Brain microvascular endothelial cell (primary cell): ENCODE data around the gene PSMG4.

Experiments
- DNase-seq: peaks from one replicate; pipeline ENCODE4 v3.0.0-alpha.2; 2020
- H3K27ac ChIP-seq: fragments of 250-450 bp; sonication (Bioruptor Pico); 2 replicates; pipeline ENCODE4 v1.5.1; 2020; ENCODE audit warnings: mild to moderate bottlenecking, moderate library complexity
- H3K27me3 ChIP-seq: fragments of 250-450 bp; sonication (Bioruptor Pico); replicated peaks from 2 replicates; pipeline ENCODE4 v1.5.1; 2020; ENCODE audit warnings: mild to moderate bottlenecking
- H3K36me3 ChIP-seq: fragments of 250-450 bp; sonication (Bioruptor Pico); replicated peaks from 2 replicates; pipeline ENCODE4 v1.5.1; 2020; ENCODE audit warnings: mild to moderate bottlenecking
- H3K4me3 ChIP-seq: 2 replicates; pipeline ENCODE4 v1.5.1; 2011; ENCODE audit warnings: low read depth, mild to moderate bottlenecking, control low read depth, low read length, moderate library complexity
- in situ Hi-C: cut with HindIII; loops from 2 replicates; pipeline ENCODE4 v1.10.0; 2017; ENCODE audit warnings: low sequenced_read_pairs, low pct_ligation_motif_present
- TF ChIP-seq, protein P1 (sequence below): IDR thresholded peaks from 2 replicates; pipeline ENCODE4 v1.5.1; 2011; ENCODE audit warnings: low read depth, mild to moderate bottlenecking, moderate library complexity, low read length, control low read depth, inconsistent platforms; ENCODE audit errors: missing control alignments

Gene PSMG4

GRCh38 chr6:3222506-3223038, 36.2 kb upstream of the PSMG4 start:
- no peaks in the 10 kb centered on the region for H3K36me3 ChIP-seq
- TF ChIP-seq, protein P1, sequence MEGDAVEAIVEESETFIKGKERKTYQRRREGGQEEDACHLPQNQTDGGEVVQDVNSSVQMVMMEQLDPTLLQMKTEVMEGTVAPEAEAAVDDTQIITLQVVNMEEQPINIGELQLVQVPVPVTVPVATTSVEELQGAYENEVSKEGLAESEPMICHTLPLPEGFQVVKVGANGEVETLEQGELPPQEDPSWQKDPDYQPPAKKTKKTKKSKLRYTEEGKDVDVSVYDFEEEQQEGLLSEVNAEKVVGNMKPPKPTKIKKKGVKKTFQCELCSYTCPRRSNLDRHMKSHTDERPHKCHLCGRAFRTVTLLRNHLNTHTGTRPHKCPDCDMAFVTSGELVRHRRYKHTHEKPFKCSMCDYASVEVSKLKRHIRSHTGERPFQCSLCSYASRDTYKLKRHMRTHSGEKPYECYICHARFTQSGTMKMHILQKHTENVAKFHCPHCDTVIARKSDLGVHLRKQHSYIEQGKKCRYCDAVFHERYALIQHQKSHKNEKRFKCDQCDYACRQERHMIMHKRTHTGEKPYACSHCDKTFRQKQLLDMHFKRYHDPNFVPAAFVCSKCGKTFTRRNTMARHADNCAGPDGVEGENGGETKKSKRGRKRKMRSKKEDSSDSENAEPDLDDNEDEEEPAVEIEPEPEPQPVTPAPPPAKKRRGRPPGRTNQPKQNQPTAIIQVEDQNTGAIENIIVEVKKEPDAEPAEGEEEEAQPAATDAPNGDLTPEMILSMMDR, result no peak
- DNase-seq, result no peak
- H3K4me3 ChIP-seq, result no peak overlapping the region
- in situ Hi-C loops, result no loop called here
- peaks cover 27% of the 10 kb centered on the region for H3K27me3 ChIP-seq
- no peak overlapping the region for H3K27ac ChIP-seq

DNA sequence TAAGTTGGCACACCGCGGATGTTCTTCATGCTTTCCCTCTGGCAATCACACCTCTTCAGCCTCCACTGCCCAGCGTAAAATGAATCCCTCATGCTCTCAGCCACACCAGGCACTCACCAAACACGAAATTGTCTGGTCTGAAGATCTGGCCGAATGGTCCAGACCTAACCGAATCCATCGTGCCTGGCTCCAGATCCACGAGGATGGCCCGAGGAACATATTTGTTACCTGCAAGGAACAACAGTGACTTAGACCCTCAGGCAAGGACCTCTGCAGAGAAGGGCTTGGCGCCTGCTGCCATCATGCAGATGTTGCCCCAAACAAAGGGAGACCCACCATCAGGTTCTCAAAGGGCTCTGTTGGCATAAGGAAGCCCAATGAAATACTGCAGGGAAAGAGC, 32.7 kb upstream of the PSMG4 start:
- Histone ChIP-seq H3K27me3 (peaks cover 46% of the 10 kb centered on the region), H3K27ac (no peak overlapping the region), H3K4me3 (no peak overlapping the region), H3K36me3 (no peaks in the 10 kb centered on the region)
- TF ChIP-seq, protein P1, result no peak
- no peak for DNase-seq
- in situ Hi-C loops, result no loop called here

- peaks cover 46% of the 10 kb centered on the region for H3K27me3 ChIP-seq
- no peaks in the 10 kb centered on the region for H3K36me3 ChIP-seq
- in situ Hi-C loops, result no loop called here
- H3K4me3 ChIP-seq, result peak overlapping the region; percentile 39
- TF ChIP-seq, protein P1, result no peak
- no peak overlapping the region for H3K27ac ChIP-seq
- no peak for DNase-seq
Measured at GRCh38 chr6:3226481-3227362, 32.0 kb upstream of the PSMG4 start.

DNA sequence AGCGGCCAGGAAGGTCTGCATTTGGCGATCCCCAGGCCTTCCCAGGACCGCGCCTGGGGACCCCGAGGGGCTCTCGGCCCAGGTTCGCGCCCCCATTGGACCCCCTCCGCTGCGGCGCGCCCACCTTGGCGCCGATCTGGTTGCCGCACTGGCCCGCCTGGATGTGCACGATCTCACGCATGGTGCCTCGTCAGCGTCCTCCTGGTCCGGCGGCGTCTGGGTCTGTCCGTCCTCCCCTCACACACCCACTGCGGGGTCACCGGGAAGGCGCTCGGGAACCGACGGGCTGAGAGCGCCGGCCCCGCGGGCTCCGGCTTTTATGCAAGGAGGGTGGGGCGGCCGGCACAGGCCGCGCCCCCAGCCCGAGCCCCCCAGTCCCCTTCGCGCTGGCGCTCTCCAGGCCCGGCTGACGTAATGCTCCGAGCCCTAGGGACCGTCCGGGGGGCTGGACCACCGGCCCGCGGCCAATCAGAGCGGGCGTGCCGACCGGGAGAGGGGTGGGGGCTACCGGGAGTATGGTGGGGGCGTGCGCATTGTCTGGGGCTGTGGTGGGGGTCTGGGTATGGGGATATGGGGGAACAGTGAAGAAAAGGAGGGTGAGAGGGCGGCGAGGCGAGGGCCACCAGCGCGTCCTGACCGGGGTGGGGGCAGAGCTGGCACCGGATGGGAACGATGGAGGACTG, 31.2 kb upstream of the PSMG4 start, which contains the start of gene TUBB2B:
Gene TUBB2B, minus strand, starts transcription at position 291 of the 683 bp plus-strand sequence. Its CDS starts 110 bp downstream, at position 181.
- no peaks in the 10 kb centered on the region for H3K36me3 ChIP-seq
- TF ChIP-seq, protein P1, result no peak
- no peak within 1 kb of the TSS for H3K27ac ChIP-seq
- H3K4me3 ChIP-seq, result peak within 1 kb of the TSS; percentile 39
- DNase-seq, result no peak
- H3K27me3 ChIP-seq, result peaks cover 53% of the 10 kb centered on the region
- in situ Hi-C loops, result no loop called here

DNA sequence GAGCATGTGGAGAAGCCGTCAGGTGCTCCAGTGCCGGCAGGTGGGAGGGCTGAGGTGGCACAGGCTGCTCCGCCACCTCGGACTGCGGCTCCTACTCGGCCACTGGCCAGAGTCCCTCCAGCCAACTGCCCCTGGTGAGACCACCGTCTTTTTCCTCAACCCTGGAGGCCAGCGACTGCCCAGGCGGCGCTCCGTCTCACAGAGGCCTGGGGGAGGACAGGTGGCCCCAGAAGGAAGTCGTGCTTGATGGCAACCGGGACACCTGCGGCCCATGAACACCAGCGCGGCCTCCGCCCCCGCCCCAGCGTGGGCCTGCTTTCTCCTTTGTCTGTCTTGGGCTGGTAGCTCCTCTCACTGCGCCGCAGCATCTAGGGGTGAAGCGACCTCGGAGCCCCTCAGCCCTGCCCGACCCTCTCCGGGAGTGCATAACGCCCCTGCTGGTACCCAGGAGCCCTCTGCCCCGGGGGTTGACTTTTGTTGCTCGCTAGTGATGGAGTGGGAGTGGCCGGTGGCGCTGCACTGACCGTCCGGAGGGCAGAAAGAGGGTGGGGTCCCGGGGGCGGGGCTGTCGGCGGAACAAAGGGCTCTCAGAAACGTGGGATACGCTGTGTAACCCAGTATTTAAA, 30.6 kb upstream of the PSMG4 start:
- Histone ChIP-seq H3K27ac (no peak overlapping the region), H3K27me3 (peaks cover 56% of the 10 kb centered on the region), H3K36me3 (no peaks in the 10 kb centered on the region), H3K4me3 (no peak overlapping the region)
- TF ChIP-seq, protein P1, result no peak
- in situ Hi-C loops, result no loop called here
- no peak for DNase-seq
